ENCODE results near the gene RAPGEF2. TPM values are rescaled to one million over a fixed set of nuclear protein-coding genes. Genes with fewer than 3 reads are reported as not detected.

RAPGEF2 gene
- total RNA-seq, 1 experiment from 2014 or later: 21.2 TPM

DNA sequence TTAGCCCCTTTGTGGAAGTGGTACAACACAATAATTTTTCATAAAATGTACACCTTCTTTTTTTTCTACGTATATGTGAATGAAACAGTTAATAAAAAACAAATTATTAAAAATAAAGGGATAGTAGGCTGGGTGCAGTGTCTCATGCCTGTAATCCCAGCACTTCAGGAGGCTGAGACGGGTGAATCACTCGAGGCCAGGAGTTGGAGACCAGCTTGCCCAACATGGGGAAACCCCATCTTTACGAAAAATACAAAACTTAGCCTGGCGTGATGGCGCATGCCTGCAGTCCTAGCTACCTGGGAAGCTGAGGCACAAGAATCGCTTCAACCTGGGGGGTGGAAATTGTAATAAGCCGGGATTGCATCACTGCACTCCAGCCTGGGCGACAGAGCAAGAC is 244.9 kb downstream of the RAPGEF2 start:
- no peak overlapping the region for H3K9ac ChIP-seq (ENCODE audit: low read length)
- DNase-seq (no peak), ATAC-seq (no peak)
- H3K4me2 ChIP-seq (ENCODE audit: low read length): no peak overlapping the region
- H3K9me2 ChIP-seq (replicated peaks; ENCODE audit: low read length): no peaks in the 10 kb centered on the region
- no peaks in the 10 kb centered on the region for H3K36me3 ChIP-seq (ENCODE audit: low read depth, low read length)
- H3K9me3 ChIP-seq (ENCODE audit: low read length): no peaks in the 10 kb centered on the region
- H3F3A ChIP-seq (ENCODE audit: low read length, unreplicated experiment): no peaks in the 10 kb centered on the region
- H3K4me3 ChIP-seq (ENCODE audit: low read length): no peak overlapping the region
- ChIA-PET POLR2A (ENCODE audit: unreplicated experiment) (no interaction called here), CTCF (no interaction called here)
- no peaks in the 10 kb centered on the region for H3K4me1 ChIP-seq (ENCODE audit: insufficient read depth, low read length)
- intact Hi-C loops (cut with micrococcal nuclease): no loop called here
- no peak overlapping the region for H2AFZ ChIP-seq (ENCODE audit: low read length)
- H4K20me1 ChIP-seq (ENCODE audit: low read length): no peaks in the 10 kb centered on the region
- TF ChIP-seq, protein P1, sequence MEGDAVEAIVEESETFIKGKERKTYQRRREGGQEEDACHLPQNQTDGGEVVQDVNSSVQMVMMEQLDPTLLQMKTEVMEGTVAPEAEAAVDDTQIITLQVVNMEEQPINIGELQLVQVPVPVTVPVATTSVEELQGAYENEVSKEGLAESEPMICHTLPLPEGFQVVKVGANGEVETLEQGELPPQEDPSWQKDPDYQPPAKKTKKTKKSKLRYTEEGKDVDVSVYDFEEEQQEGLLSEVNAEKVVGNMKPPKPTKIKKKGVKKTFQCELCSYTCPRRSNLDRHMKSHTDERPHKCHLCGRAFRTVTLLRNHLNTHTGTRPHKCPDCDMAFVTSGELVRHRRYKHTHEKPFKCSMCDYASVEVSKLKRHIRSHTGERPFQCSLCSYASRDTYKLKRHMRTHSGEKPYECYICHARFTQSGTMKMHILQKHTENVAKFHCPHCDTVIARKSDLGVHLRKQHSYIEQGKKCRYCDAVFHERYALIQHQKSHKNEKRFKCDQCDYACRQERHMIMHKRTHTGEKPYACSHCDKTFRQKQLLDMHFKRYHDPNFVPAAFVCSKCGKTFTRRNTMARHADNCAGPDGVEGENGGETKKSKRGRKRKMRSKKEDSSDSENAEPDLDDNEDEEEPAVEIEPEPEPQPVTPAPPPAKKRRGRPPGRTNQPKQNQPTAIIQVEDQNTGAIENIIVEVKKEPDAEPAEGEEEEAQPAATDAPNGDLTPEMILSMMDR (conservative IDR thresholded peaks at IDR 0.05; ENCODE audit: low read depth, low read length): no peak
- no peak for TF ChIP-seq EZH2 (IDR thresholded peaks at IDR 0.05; ENCODE audit: low read length, unreplicated experiment)
- TF ChIP-seq EZH2phosphoT487 (IDR thresholded peaks at IDR 0.05; ENCODE audit: borderline replicate concordance, low read length): no peak
- no peak overlapping the region for H3K27ac ChIP-seq (ENCODE audit: low read length)
- H3K27me3 ChIP-seq (ENCODE audit: low read length): no peaks in the 10 kb centered on the region
- no peaks in the 10 kb centered on the region for H3K79me2 ChIP-seq (ENCODE audit: low read length)
- BruUV-seq (replicated peaks): no TSS peak

DNA sequence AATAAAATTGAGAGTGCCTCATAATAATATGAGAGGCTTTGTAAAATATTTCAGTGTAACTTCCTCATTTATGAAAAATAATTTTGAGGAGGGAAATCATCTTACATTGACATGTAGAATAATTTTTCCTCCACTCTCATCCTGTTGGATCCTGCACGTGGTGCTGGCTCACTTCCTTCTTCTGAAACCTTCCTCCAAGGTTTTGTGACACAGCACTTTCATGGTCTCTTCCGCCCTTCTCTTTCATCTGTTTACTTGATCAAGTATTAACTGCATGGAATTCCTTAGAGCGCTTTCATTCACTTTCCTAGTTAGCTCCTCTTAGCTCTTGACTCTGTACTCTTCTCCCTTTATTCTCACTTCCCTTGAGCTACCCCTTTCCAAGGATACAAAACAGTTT is 246.5 kb downstream of the RAPGEF2 start:
- CTCF ChIA-PET: no interaction called here
- ATAC-seq: no peak

DNA sequence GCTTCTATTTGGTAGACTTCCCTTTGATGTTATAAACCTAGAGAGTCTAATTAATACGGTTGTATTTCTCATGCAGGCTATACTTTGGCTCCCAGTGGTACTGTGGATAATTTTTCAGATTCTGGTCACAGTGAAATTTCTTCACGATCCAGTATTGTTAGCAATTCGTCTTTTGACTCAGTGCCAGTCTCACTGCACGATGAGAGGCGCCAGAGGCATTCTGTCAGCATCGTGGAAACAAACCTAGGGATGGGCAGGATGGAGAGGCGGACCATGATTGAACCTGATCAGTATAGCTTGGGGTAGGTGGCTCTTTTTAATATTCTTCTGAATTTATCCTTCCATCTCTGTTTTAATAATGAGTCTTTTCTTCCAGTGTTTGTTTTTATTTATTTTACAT is 249.7 kb downstream of the RAPGEF2 start:
- H3K4me2 ChIP-seq (ENCODE audit: low read length): no peak overlapping the region
- TF ChIP-seq EZH2 (IDR thresholded peaks at IDR 0.05; ENCODE audit: low read length, unreplicated experiment) (no peak), EZH2phosphoT487 (IDR thresholded peaks at IDR 0.05; ENCODE audit: borderline replicate concordance, low read length) (no peak)
- TF ChIP-seq, protein P1 (conservative IDR thresholded peaks at IDR 0.05; ENCODE audit: low read depth, low read length): no peak
- ATAC-seq (no peak), DNase-seq (no peak)
- no peaks in the 10 kb centered on the region for H3K79me2 ChIP-seq (ENCODE audit: low read length)
- no peaks in the 10 kb centered on the region for H3K9me2 ChIP-seq (replicated peaks; ENCODE audit: low read length)
- no peaks in the 10 kb centered on the region for H3K4me1 ChIP-seq (ENCODE audit: insufficient read depth, low read length)
- H4K20me1 ChIP-seq (ENCODE audit: low read length): no peaks in the 10 kb centered on the region
- no TSS peak for BruUV-seq (replicated peaks)
- H3K27ac ChIP-seq (ENCODE audit: low read length): no peak overlapping the region
- intact Hi-C loops (cut with micrococcal nuclease): no loop called here
- ChIA-PET POLR2A (ENCODE audit: unreplicated experiment) (no interaction called here), CTCF (no interaction called here)
- H3K36me3 ChIP-seq (ENCODE audit: low read depth, low read length): no peaks in the 10 kb centered on the region
- H3K27me3 ChIP-seq (ENCODE audit: low read length): no peaks in the 10 kb centered on the region
- H3K9ac ChIP-seq (ENCODE audit: low read length): no peak overlapping the region
- H3K4me3 ChIP-seq (ENCODE audit: low read length): no peak overlapping the region
- H2AFZ ChIP-seq (ENCODE audit: low read length): no peak overlapping the region
- H3K9me3 ChIP-seq (ENCODE audit: low read length): no peaks in the 10 kb centered on the region
- H3F3A ChIP-seq (ENCODE audit: low read length, unreplicated experiment): no peaks in the 10 kb centered on the region

More for the DNA sequence above, 246.5 kb downstream of the RAPGEF2 start:
- H3K9ac ChIP-seq (ENCODE audit: low read length): no peak overlapping the region
- POLR2A ChIA-PET (ENCODE audit: unreplicated experiment): no interaction called here
- H3K27ac ChIP-seq (ENCODE audit: low read length): no peak overlapping the region
- no peak overlapping the region for H3K4me3 ChIP-seq (ENCODE audit: low read length)
- H3K36me3 ChIP-seq (ENCODE audit: low read depth, low read length): no peaks in the 10 kb centered on the region
- no peaks in the 10 kb centered on the region for H3F3A ChIP-seq (ENCODE audit: low read length, unreplicated experiment)
- no peak for TF ChIP-seq EZH2 (IDR thresholded peaks at IDR 0.05; ENCODE audit: low read length, unreplicated experiment)
- TF ChIP-seq EZH2phosphoT487 (IDR thresholded peaks at IDR 0.05; ENCODE audit: borderline replicate concordance, low read length): no peak
- TF ChIP-seq, protein P1 (conservative IDR thresholded peaks at IDR 0.05; ENCODE audit: low read depth, low read length): no peak
- intact Hi-C loops (cut with micrococcal nuclease): no loop called here
- no peaks in the 10 kb centered on the region for H3K9me2 ChIP-seq (replicated peaks; ENCODE audit: low read length)
- DNase-seq: no peak
- H3K4me1 ChIP-seq (ENCODE audit: insufficient read depth, low read length): no peaks in the 10 kb centered on the region
- H4K20me1 ChIP-seq (ENCODE audit: low read length): no peaks in the 10 kb centered on the region
- no peaks in the 10 kb centered on the region for H3K79me2 ChIP-seq (ENCODE audit: low read length)
- no TSS peak for BruUV-seq (replicated peaks)
- no peak overlapping the region for H3K4me2 ChIP-seq (ENCODE audit: low read length)
- no peak overlapping the region for H2AFZ ChIP-seq (ENCODE audit: low read length)
- no peaks in the 10 kb centered on the region for H3K27me3 ChIP-seq (ENCODE audit: low read length)
- no peaks in the 10 kb centered on the region for H3K9me3 ChIP-seq (ENCODE audit: low read length)
